Measurements from ENCODE around the gene TNNT1.

The TNNT1 gene

DNA sequence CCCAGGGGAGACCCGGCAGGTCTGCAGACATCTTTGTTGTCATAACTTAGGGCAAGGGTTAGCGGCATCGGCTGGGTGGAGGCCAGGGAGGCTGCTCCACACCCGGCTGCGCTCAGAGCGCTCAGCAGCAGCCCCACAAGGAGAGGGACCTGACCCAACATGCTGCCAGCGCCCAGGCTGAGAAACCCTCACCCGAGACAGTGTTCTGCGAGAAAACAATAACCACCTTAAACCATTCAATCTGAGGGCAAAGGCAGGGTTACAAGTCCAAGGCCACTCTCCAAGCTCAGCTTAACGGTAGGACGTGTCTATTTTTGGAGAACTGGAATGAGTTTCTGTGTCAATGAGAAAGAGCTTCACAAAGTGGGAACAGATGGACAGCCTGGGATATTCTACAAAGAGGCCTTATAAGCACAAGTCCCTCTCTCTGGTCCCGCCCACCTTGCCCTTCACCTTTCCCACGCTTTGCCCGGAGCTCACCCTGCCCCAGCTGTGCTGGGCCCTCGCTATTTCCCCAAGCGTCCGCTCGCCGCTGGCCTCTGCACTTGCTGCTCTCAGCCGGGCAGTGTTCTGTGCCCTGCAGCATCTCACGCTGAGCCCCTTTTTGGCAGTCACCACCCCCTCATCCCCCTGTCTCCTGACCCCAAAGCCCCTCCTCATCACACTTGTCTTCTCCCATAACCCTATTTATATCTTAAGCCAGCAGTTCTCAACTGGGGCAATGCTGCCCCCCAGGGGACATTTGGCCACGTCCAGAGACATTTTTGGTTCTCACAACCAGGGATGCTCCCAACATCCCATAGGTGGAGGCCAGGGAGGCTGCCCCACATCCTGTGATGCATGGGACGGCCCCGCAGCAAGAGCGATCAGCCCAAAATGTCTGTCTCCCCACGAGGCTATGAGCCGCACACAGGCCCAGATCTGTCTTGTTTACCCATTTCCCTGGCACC is 49.2 kb downstream of the TNNT1 start:
- TF ChIP-seq TAF1 (IDR thresholded peaks at IDR 0.05; ENCODE audit: low read depth) (no peak), EP300 (IDR thresholded peaks at IDR 0.05; ENCODE audit: borderline replicate concordance) (no peak), FOXM1 (IDR thresholded peaks at IDR 0.05; ENCODE audit: borderline replicate concordance, low read depth) (no peak), RAD21 (IDR thresholded peaks at IDR 0.05; ENCODE audit: low read depth) (peak; percentile 23; the same call in 1 of the 2 replicates), CEBPB (IDR thresholded peaks at IDR 0.05) (no peak), EGR1 (IDR thresholded peaks at IDR 0.05) (no peak), NFIC (IDR thresholded peaks at IDR 0.05) (no peak)

DNA sequence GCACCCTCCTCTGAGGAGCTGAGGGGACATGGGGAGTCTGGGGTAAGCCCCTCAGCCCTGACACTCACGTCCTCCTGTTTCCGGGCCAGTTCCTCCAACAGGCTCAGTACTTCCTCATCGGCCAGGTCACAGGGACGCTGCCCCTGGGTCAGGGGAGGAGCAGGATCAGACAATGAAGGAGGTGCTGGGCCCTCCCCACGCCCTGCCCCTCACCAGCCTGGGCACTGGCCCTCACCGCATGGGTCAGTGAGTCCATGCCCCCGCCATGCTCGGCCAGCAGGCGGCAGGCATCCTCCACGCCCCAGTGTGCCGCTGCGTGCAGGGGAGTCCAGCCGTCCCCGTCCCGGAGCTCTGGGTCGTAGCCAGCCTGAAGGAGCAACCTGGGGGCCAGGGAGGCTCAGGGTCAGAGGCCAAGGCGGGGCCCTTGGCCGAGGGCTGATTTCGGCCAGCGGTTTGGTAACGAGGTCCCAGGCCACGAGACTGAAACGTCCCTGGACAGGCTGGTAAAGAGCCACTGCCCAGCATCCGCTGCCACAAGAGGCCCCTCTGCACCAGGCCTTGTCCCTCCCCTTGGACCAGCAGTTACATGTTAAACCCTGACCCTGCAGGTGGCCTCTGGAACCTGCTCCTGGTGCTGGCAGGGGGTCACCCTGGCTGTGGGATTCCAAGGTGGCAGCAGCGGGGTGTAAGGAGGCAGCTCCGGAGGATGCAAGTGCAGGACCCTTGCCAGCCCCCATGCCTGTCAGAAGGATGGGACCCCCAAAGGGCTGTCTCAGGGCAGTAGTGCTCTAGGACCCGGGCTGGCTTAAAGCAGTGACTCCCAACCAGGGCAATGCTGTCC is 50.1 kb downstream of the TNNT1 start:
- TF ChIP-seq, protein P1, sequence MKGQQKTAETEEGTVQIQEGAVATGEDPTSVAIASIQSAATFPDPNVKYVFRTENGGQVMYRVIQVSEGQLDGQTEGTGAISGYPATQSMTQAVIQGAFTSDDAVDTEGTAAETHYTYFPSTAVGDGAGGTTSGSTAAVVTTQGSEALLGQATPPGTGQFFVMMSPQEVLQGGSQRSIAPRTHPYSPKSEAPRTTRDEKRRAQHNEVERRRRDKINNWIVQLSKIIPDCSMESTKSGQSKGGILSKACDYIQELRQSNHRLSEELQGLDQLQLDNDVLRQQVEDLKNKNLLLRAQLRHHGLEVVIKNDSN (IDR thresholded peaks at IDR 0.05), result no peak
- no peak for TF ChIP-seq YY1 (IDR thresholded peaks at IDR 0.05; ENCODE audit: low read depth)
- TF ChIP-seq, protein P2, sequence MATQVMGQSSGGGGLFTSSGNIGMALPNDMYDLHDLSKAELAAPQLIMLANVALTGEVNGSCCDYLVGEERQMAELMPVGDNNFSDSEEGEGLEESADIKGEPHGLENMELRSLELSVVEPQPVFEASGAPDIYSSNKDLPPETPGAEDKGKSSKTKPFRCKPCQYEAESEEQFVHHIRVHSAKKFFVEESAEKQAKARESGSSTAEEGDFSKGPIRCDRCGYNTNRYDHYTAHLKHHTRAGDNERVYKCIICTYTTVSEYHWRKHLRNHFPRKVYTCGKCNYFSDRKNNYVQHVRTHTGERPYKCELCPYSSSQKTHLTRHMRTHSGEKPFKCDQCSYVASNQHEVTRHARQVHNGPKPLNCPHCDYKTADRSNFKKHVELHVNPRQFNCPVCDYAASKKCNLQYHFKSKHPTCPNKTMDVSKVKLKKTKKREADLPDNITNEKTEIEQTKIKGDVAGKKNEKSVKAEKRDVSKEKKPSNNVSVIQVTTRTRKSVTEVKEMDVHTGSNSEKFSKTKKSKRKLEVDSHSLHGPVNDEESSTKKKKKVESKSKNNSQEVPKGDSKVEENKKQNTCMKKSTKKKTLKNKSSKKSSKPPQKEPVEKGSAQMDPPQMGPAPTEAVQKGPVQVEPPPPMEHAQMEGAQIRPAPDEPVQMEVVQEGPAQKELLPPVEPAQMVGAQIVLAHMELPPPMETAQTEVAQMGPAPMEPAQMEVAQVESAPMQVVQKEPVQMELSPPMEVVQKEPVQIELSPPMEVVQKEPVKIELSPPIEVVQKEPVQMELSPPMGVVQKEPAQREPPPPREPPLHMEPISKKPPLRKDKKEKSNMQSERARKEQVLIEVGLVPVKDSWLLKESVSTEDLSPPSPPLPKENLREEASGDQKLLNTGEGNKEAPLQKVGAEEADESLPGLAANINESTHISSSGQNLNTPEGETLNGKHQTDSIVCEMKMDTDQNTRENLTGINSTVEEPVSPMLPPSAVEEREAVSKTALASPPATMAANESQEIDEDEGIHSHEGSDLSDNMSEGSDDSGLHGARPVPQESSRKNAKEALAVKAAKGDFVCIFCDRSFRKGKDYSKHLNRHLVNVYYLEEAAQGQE (IDR thresholded peaks at IDR 0.05; ENCODE audit: low read depth), result no peak
- TF ChIP-seq RAD21 (IDR thresholded peaks at IDR 0.05; ENCODE audit: low read depth), result peak; percentile 29; the same call in 1 of the 2 replicates
- TF ChIP-seq ZBTB7A (IDR thresholded peaks at IDR 0.05; ENCODE audit: low read depth), result no peak
- no peak for TF ChIP-seq TCF12 (IDR thresholded peaks at IDR 0.05; ENCODE audit: low read depth)

DNA sequence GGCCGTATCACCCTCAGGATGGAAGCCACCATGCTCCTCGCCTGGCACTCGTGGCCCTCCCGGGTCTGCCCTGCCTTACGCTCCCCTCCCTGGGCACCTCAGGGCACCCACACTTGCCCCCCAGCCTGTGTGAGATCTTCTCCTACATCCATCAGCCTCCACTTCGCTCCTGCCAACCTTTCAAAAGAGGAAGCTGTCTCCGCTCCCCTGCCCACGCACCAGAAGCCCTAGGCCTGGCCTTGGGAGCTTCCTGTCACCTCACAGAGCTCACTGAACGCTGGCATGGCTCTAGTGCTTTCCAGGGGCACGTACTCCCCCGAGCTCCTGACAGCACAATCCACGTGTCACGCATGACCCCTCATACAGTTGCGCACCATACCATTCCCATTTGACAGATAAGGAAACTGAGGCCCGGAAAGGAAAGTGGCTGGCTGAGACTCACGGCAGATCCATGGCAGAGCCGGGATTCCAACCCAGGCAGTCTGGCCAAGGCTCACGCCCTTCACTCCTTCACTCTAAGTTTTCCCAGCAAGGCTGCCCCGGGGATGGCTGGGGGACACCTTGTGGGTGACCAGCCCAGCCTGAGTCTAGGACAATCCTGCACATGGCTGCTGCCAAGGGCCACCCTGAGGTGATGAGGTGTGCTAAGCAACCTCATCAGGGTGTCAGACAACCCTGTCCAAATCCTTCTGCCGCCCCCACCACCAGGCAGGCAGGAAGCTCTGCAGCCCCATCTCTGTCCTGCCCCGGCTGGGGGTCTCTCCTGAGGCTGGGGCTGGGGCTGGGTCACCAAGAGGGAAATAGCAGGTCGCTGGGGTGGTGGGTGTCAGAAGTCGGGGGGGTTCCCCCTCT is 50.9 kb downstream of the TNNT1 start:
- TF ChIP-seq CREB1 (IDR thresholded peaks at IDR 0.05; ENCODE audit: low read depth), result no peak
- TF ChIP-seq, protein P1 (IDR thresholded peaks at IDR 0.05), result no peak
- TF ChIP-seq EP300 (IDR thresholded peaks at IDR 0.05; ENCODE audit: borderline replicate concordance), result no peak
- no peak for TF ChIP-seq EGR1 (IDR thresholded peaks at IDR 0.05)
- no peak for TF ChIP-seq TEAD4 (IDR thresholded peaks at IDR 0.05)
- no peak for TF ChIP-seq FOXM1 (IDR thresholded peaks at IDR 0.05; ENCODE audit: borderline replicate concordance, low read depth)
- TF ChIP-seq, protein P3, sequence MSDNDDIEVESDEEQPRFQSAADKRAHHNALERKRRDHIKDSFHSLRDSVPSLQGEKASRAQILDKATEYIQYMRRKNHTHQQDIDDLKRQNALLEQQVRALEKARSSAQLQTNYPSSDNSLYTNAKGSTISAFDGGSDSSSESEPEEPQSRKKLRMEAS (IDR thresholded peaks at IDR 0.05), result no peak
- no peak for TF ChIP-seq ZBTB7A (IDR thresholded peaks at IDR 0.05; ENCODE audit: low read depth)
- no peak for TF ChIP-seq TAF1 (IDR thresholded peaks at IDR 0.05; ENCODE audit: low read depth)
- no peak for TF ChIP-seq YY1 (IDR thresholded peaks at IDR 0.05; ENCODE audit: low read depth)
- TF ChIP-seq RAD21 (IDR thresholded peaks at IDR 0.05; ENCODE audit: low read depth), result no peak
- TF ChIP-seq, protein P2 (IDR thresholded peaks at IDR 0.05; ENCODE audit: low read depth), result no peak
- TF ChIP-seq TCF12 (IDR thresholded peaks at IDR 0.05; ENCODE audit: low read depth), result no peak
- no peak for TF ChIP-seq NFIC (IDR thresholded peaks at IDR 0.05)

DNA sequence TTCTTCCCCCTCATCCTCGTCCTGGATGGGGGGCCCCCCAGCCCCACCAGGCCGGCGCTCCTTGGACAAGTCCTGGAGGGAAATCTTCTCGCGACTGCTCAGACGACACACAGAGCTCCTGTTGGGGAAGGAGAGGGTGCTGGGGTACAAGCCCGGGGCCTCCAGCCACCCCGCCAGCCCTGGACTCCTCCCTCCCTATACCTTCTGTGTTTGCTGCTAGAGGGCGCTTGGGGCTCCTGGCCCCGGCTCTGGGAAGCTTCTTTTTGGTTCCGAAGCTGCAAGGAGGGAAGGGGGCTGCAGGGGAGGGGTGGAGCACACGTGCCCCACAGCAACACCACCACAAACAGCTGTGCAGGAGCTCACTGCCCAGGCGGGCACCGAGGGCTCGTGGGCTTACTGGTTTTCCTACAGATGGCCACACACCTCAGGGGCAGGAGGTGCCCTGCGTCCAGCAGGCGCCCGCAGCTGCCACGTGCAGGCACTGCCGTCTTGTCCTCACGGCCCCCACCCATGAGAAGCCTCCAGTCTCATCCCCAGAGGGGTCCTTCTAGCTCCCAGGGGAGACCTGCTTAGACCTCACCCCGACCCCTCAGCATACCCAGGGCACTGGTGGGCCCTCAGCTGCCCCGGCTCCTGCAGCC is 52.8 kb downstream of the TNNT1 start:
- TF ChIP-seq, protein P3 (IDR thresholded peaks at IDR 0.05), result no peak
- TF ChIP-seq, protein P2 (IDR thresholded peaks at IDR 0.05; ENCODE audit: low read depth), result no peak
- TF ChIP-seq, protein P1 (IDR thresholded peaks at IDR 0.05), result no peak
